BJ (cell line): ENCODE measurements around the gene LRP5. TPM values are rescaled to one million over a fixed set of nuclear protein-coding genes. Genes with fewer than 3 reads are reported as not detected.

Experiments
- CTCF ChIA-PET: fragments of 350-600 bp; formaldehyde crosslinking; extraction: SDS; loops from one replicate; lab custom pipeline; 2021; ENCODE audit warnings: antibody characterized with exemption, inconsistent platforms; lab: Yijun Ruan, JAX
- POLR2A ChIA-PET: fragments of 300-600 bp; sonication (Branson Sonifier 250); formaldehyde crosslinking; extraction: SDS; loops from one replicate; lab custom pipeline; 2021; ENCODE audit warnings: antibody characterized with exemption; lab: Charles Lee
- DNase-seq: peaks from one replicate; pipeline ENCODE4 v3.0.0-alpha.2; 2011; ENCODE audit warnings: low read depth
- H3K27me3 ChIP-seq: 2 replicates; pipeline ENCODE4 v1.6.0; 2011; ENCODE audit warnings: low read length; ENCODE audit not compliant: control insufficient read depth, insufficient read depth
- H3K36me3 ChIP-seq: 2 replicates; pipeline ENCODE4 v1.5.1; 2011; ENCODE audit warnings: low read length; ENCODE audit not compliant: control insufficient read depth, insufficient read depth
- H3K4me3 ChIP-seq: 2 replicates; pipeline ENCODE4 v1.5.1; 2011; ENCODE audit warnings: low read depth, mild to moderate bottlenecking, control low read depth, low read length
- CTCF ChIP-seq: IDR thresholded peaks from 2 replicates; pipeline ENCODE4 v1.5.1; 2011; ENCODE audit warnings: low read depth, mild to moderate bottlenecking, control low read depth, inconsistent platforms, low read length, moderate library complexity; ENCODE audit not compliant: insufficient read depth
- polyA plus RNA-seq: library from polyadenylated mRNA; depleted of rRNA; stranded (reverse); fragments of >200 nt; gene quantifications from 2 replicates; pipeline ENCODE4 v1.2.3, GENCODE V29; 2011

LRP5 gene
- polyA plus RNA-seq, 1 experiment = 11.5 TPM

DNA sequence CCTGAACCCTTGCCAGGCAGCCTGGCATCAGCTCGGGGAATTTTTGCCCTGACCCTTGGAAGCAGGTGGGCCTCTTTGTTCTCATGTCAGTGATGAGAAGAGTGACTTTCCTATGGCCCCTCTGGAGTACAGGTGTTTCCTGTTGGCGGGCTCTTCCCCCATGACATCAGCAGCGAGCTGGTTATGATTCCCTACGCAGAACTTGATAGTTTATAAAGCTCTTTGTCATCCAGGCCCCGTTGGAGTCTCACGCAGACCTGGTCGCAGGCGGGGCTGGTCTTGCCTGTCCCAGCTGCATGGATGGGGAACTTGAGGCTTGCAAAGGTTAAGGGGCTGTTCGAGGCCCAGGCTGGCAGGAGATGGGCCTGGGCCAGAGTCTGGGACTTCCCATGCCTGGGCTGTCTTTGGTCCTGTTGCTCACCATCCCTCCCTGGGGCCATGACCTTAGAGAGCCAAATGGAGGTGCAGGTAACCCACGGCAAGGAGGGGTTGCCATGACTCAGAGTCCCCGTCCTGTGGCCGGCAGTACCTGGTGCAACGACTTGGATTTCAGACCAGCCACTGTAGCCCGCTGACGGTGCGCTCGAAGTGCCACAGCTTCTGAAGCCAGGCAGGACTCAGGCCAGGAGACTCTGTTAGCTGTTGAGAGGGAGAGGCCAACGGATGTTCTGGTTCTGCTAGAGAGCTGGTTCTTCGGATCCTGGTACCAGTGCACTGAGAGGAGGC is 102.3 kb downstream of the LRP5 start:
- Histone ChIP-seq H3K36me3 (peaks cover 34% of the 10 kb centered on the region), H3K27me3 (no peaks in the 10 kb centered on the region), H3K4me3 (no peak overlapping the region)
- TF ChIP-seq CTCF = no peak
- DNase-seq = no peak
- POLR2A ChIA-PET = no interaction called here
- CTCF ChIA-PET = interaction anchor here (1.2 kb wide), 1 partner anchor 17 kb away, joined by 3 read pairs; no protein-coding TSS in a partner anchor

- H3K36me3 ChIP-seq = peaks cover 28% of the 10 kb centered on the region
- DNase-seq = no peak
- H3K27me3 ChIP-seq = no peaks in the 10 kb centered on the region
- TF ChIP-seq CTCF = no peak
- H3K4me3 ChIP-seq = no peak overlapping the region
- POLR2A ChIA-PET = no interaction called here
- CTCF ChIA-PET = no interaction called here
Observed at GRCh38 chr11:68416070-68416578, 103.7 kb downstream of the LRP5 start.

- Histone ChIP-seq H3K36me3 (peaks cover 21% of the 10 kb centered on the region), H3K27me3 (no peaks in the 10 kb centered on the region), H3K4me3 (no peak overlapping the region)
- no peak for DNase-seq
- ChIA-PET CTCF (no interaction called here), POLR2A (no interaction called here)
- no peak for TF ChIP-seq CTCF
Observed at GRCh38 chr11:68418648-68419047, 106.3 kb downstream of the LRP5 start.

- Histone ChIP-seq H3K36me3 (peaks cover 12% of the 10 kb centered on the region), H3K4me3 (no peak overlapping the region), H3K27me3 (no peaks in the 10 kb centered on the region)
- DNase-seq = no peak
- POLR2A ChIA-PET = no interaction called here
- no peak for TF ChIP-seq CTCF
- CTCF ChIA-PET = no interaction called here
Observed at GRCh38 chr11:68420171-68420570, 107.8 kb downstream of the LRP5 start.

GRCh38 chr11:68423481-68423880 is 111.1 kb downstream of the LRP5 start:
- Histone ChIP-seq H3K36me3 (peaks cover 13% of the 10 kb centered on the region), H3K4me3 (no peak overlapping the region), H3K27me3 (no peaks in the 10 kb centered on the region)
- ChIA-PET CTCF (interaction anchor here (0.6 to 0.7 kb wide), 2 partner anchors 22 to 100 kb away, joined by 3 read pairs; no protein-coding TSS in a partner anchor), POLR2A (no interaction called here)
- no peak for DNase-seq
- TF ChIP-seq CTCF = no peak
